ENCODE data around the gene FAM149B1. TPM values are rescaled to one million over a fixed set of nuclear protein-coding genes. Genes with fewer than 3 reads are reported as not detected.
A peak's percentile ranks its signal among the peaks of the same experiment; 100 is the strongest.
"Not testable (repeated sequence)": the region's sequence is repeated elsewhere in the genome, so short reads cannot be mapped to it uniquely, and the experiment has no call there.

Gene FAM149B1
- total and polyA plus RNA-seq, 3 donors from 2014 or later = 28.7 to 65.1 (median 42.0) TPM

GRCh38 chr10:73253225-73253555, 85.3 kb downstream of the FAM149B1 start:
- WGBS, 2 donors = 0 to 1% methylated on average over 4 of the region's 4 CpGs
- no peaks in the 10 kb centered on the region for H3K36me3 ChIP-seq (ENCODE audit: low read depth, missing control alignments)
- peaks cover 20% of the 10 kb centered on the region for H3K4me1 ChIP-seq
- intact Hi-C loops (cut with DNase I; ENCODE audit: low total_unique reads) = no loop called here
- H3K27ac ChIP-seq = peak overlapping the region; percentile 88 to 93
- no peaks in the 10 kb centered on the region for H3K9me3 ChIP-seq
- H3K4me3 ChIP-seq = peak overlapping the region; percentile 73 to 98
- no peaks in the 10 kb centered on the region for H3K27me3 ChIP-seq
- no peak for TF ChIP-seq POLR2A (IDR thresholded peaks at IDR 0.05)
- TF ChIP-seq, protein P1, sequence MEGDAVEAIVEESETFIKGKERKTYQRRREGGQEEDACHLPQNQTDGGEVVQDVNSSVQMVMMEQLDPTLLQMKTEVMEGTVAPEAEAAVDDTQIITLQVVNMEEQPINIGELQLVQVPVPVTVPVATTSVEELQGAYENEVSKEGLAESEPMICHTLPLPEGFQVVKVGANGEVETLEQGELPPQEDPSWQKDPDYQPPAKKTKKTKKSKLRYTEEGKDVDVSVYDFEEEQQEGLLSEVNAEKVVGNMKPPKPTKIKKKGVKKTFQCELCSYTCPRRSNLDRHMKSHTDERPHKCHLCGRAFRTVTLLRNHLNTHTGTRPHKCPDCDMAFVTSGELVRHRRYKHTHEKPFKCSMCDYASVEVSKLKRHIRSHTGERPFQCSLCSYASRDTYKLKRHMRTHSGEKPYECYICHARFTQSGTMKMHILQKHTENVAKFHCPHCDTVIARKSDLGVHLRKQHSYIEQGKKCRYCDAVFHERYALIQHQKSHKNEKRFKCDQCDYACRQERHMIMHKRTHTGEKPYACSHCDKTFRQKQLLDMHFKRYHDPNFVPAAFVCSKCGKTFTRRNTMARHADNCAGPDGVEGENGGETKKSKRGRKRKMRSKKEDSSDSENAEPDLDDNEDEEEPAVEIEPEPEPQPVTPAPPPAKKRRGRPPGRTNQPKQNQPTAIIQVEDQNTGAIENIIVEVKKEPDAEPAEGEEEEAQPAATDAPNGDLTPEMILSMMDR (IDR thresholded peaks at IDR 0.05) = no peak
- no peak for DNase-seq

- H3K36me3 ChIP-seq (ENCODE audit: low read depth, missing control alignments); intact Hi-C loops (cut with DNase I; ENCODE audit: low total_unique reads); H3K4me1 ChIP-seq; H3K9me3 ChIP-seq; H3K4me3 ChIP-seq; H3K27ac ChIP-seq; H3K27me3 ChIP-seq; DNase-seq: not testable (repeated sequence)
- WGBS, 2 donors = 93 to 94% methylated on average over 10 of the region's 10 CpGs
These were observed 90.7 kb downstream of the FAM149B1 start for GRCh38 chr10:73258612-73259011.

GRCh38 chr10:73261362-73261995, 93.6 kb downstream of the FAM149B1 start:
- intact Hi-C loops (cut with DNase I; ENCODE audit: low total_unique reads) = no loop called here
- Histone ChIP-seq H3K27me3 (no peaks in the 10 kb centered on the region), H3K36me3 (ENCODE audit: low read depth, missing control alignments) (no peaks in the 10 kb centered on the region), H3K4me1 (no peaks in the 10 kb centered on the region), H3K4me3 (no peak overlapping the region), H3K27ac (no peak overlapping the region), H3K9me3 (no peaks in the 10 kb centered on the region)
- TF ChIP-seq POLR2A (IDR thresholded peaks at IDR 0.05) = no peak
- TF ChIP-seq, protein P1 (IDR thresholded peaks at IDR 0.05) = no peak
- 94 to 97% methylated on average over 9 of the region's 9 CpGs for WGBS, 2 donors
- DNase-seq = no peak

DNA sequence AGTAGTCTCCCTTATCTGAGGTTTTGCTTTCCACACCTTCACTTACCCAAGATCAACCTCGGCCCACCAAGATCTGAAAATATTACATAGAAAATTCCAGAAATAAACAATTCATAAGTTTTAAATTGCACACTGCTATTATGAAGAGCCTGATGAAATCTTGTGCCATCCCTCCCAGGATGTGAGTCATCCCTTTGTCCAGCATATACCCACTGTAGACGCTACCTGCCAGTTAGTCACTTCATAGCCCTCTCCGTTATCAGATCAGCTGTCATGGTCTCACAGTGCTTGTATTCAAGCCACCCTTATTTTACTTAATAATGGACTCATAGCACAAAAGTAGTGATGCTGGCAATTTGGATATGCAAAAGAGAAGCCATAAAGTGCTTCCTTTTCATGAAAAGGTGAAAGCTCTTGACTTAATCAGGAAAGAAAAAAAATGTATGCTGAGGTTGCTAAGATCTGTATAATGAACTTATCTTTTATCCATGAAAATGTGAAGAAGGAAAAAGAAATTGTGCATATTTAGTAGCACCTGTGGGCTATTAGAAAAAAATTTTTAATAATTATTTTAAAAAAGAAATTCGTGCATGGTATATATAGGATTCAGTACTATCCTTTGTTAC, 94.3 kb downstream of the FAM149B1 start:
- no peak for DNase-seq
- Histone ChIP-seq H3K27ac (no peak overlapping the region), H3K27me3 (no peaks in the 10 kb centered on the region), H3K36me3 (ENCODE audit: low read depth, missing control alignments) (no peaks in the 10 kb centered on the region), H3K9me3 (no peaks in the 10 kb centered on the region), H3K4me3 (no peak overlapping the region), H3K4me1 (no peaks in the 10 kb centered on the region)
- intact Hi-C loops (cut with DNase I; ENCODE audit: low total_unique reads) = no loop called here
- no peak for TF ChIP-seq POLR2A (IDR thresholded peaks at IDR 0.05)
- TF ChIP-seq, protein P1 (IDR thresholded peaks at IDR 0.05) = no peak
- WGBS, 2 donors = 80 to 83% methylated on average over 4 of the region's 4 CpGs

GRCh38 chr10:73262880-73263555, 95.1 kb downstream of the FAM149B1 start:
- Histone ChIP-seq H3K27me3 (no peaks in the 10 kb centered on the region), H3K36me3 (ENCODE audit: low read depth, missing control alignments) (no peaks in the 10 kb centered on the region), H3K4me1 (no peaks in the 10 kb centered on the region), H3K9me3 (no peaks in the 10 kb centered on the region), H3K27ac (no peak overlapping the region), H3K4me3 (no peak overlapping the region)
- DNase-seq = no peak
- TF ChIP-seq POLR2A (IDR thresholded peaks at IDR 0.05) = no peak
- TF ChIP-seq, protein P1 (IDR thresholded peaks at IDR 0.05) = no peak
- WGBS, 2 donors = 66 to 83% methylated on average over 5 of the region's 5 CpGs
- intact Hi-C loops (cut with DNase I; ENCODE audit: low total_unique reads) = no loop called here

All from testis (tissue), 3 donors.